IMR-90 (cell line): ENCODE measurements around the gene SPINT2. TPM values are rescaled to one million over a fixed set of nuclear protein-coding genes. Genes with fewer than 3 reads are reported as not detected.

Source experiments
- ATAC-seq: fragments of 200-7000 bp; cut with Tn5 transposase; 2 replicates; pipeline ENCODE4 v1.9.1; 2020; ENCODE audit warnings: low read depth, mild to moderate bottlenecking, moderate library complexity
- BruUV-seq: library from RNA; stranded (reverse); fragments of 400-500 nt; replicated peaks from 2 replicates; lab custom pipeline; 2021; lab: Mats Ljungman, UMichigan
- CTCF ChIA-PET: fragments of 300-600 bp; formaldehyde crosslinking; extraction: SDS; loops from one replicate; lab custom pipeline; 2021; ENCODE audit warnings: antibody characterized with exemption; lab: Yijun Ruan, JAX
- POLR2A ChIA-PET: fragments of 300-600 bp; sonication (Branson Sonifier 250); formaldehyde crosslinking; loops from one replicate; lab custom pipeline; 2022; ENCODE audit warnings: antibody characterized with exemption; ENCODE audit not compliant: unreplicated experiment; lab: Charles Lee
- DNase-seq: peaks from one replicate; pipeline ENCODE4 v3.0.0; 2013
- H2AFZ ChIP-seq: replicated peaks from 2 replicates; pipeline ENCODE3; 2013; ENCODE audit warnings: low read length, mild to moderate bottlenecking; ENCODE audit not compliant: poor library complexity
- H2AK5ac ChIP-seq: 2 replicates; pipeline ENCODE4 v1.6.1; 2013; ENCODE audit warnings: low read depth, low read length, inconsistent platforms
- H2AK9ac ChIP-seq: replicated peaks from 2 replicates; pipeline ENCODE3; 2013; ENCODE audit warnings: mild to moderate bottlenecking, low read depth, low read length, moderate library complexity; ENCODE audit not compliant: poor library complexity
- H2BK120ac ChIP-seq: 2 replicates; pipeline ENCODE4 v1.6.1; 2013; ENCODE audit warnings: low read depth, low read length, inconsistent platforms
- H2BK15ac ChIP-seq: 3 replicates; pipeline ENCODE4 v1.6.1; 2013; ENCODE audit warnings: low read depth, low read length, inconsistent platforms
- H2BK20ac ChIP-seq: 2 replicates; pipeline ENCODE4 v1.6.1; 2013; ENCODE audit warnings: low read depth, mild to moderate bottlenecking, inconsistent platforms, low read length, moderate library complexity
- H2BK5ac ChIP-seq: 2 replicates; pipeline ENCODE4 v1.6.1; 2013; ENCODE audit warnings: mild to moderate bottlenecking, low read depth, low read length, inconsistent platforms; ENCODE audit not compliant: poor library complexity, severe bottlenecking
- H3K14ac ChIP-seq: replicated peaks from 2 replicates; pipeline ENCODE4 v1.6.1; 2013; ENCODE audit warnings: low read depth, low read length, inconsistent platforms
- H3K18ac ChIP-seq: 2 replicates; pipeline ENCODE4 v1.6.1; 2013; ENCODE audit warnings: low read depth, low read length, control low read depth
- H3K23ac ChIP-seq: 2 replicates; pipeline ENCODE4 v1.6.1; 2013; ENCODE audit warnings: low read depth, low read length, inconsistent platforms
- H3K27ac ChIP-seq: 2 replicates; pipeline ENCODE4 v1.5.1; 2013; ENCODE audit warnings: mild to moderate bottlenecking, control low read depth, low read length; ENCODE audit not compliant: insufficient read depth
- H3K27me3 ChIP-seq: 2 replicates; pipeline ENCODE4 v1.6.1; 2013; ENCODE audit warnings: low read length; ENCODE audit not compliant: control insufficient read depth, insufficient read depth
- H3K36me3 ChIP-seq: 2 replicates; pipeline ENCODE4 v1.6.1; 2013; ENCODE audit warnings: low read length, mixed read lengths; ENCODE audit not compliant: control insufficient read depth, insufficient read depth
- H3K4ac ChIP-seq: 2 replicates; pipeline ENCODE4 v1.6.1; 2013; ENCODE audit warnings: low read depth, low read length, inconsistent platforms
- H3K4me1 ChIP-seq: 2 replicates; pipeline ENCODE4 v1.6.1; 2013; ENCODE audit warnings: low read length, mixed read lengths; ENCODE audit not compliant: control insufficient read depth, insufficient read depth
- H3K4me2 ChIP-seq: 2 replicates; pipeline ENCODE4 v1.6.1; 2013; ENCODE audit warnings: low read depth, mild to moderate bottlenecking, control low read depth, low read length, moderate library complexity
- H3K4me3 ChIP-seq: 2 replicates; pipeline ENCODE4 v1.5.1; 2013; ENCODE audit warnings: low read depth, mild to moderate bottlenecking, control low read depth, low read length, moderate library complexity; ENCODE audit not compliant: insufficient read depth
- H3K56ac ChIP-seq: 2 replicates; pipeline ENCODE4 v1.6.1; 2013; ENCODE audit warnings: low read length, inconsistent platforms; ENCODE audit not compliant: insufficient read depth; ENCODE audit errors: extremely low read depth
- H3K79me1 ChIP-seq, 2 experiments: 2 replicates each; pipeline ENCODE4 v1.6.1; 2013; ENCODE audit warnings: low read length in 2 of 2, inconsistent platforms in 1 of 2, low read depth in 1 of 2
- H3K9ac ChIP-seq: 2 replicates; pipeline ENCODE4 v1.6.1; 2013; ENCODE audit warnings: low read depth, low read length, control low read depth
- H3K9me1 ChIP-seq: 2 replicates; pipeline ENCODE4 v1.6.1; 2013; ENCODE audit warnings: low read length, inconsistent platforms; ENCODE audit not compliant: insufficient read depth
- H3K9me3 ChIP-seq: 2 replicates; pipeline ENCODE4 v1.6.1; 2013; ENCODE audit warnings: low read length; ENCODE audit not compliant: control insufficient read depth, insufficient read depth
- H4K20me1 ChIP-seq: 2 replicates; pipeline ENCODE4 v1.6.1; 2013; ENCODE audit warnings: low read length, inconsistent platforms; ENCODE audit not compliant: insufficient read depth
- H4K5ac ChIP-seq: 2 replicates; pipeline ENCODE4 v1.6.1; 2013; ENCODE audit warnings: mild to moderate bottlenecking, low read depth, low read length, control low read depth
- H4K8ac ChIP-seq, 2 experiments: 2 replicates each; pipeline ENCODE4 v1.6.1; 2013; ENCODE audit warnings: low read depth in 2 of 2, low read length in 2 of 2, control low read depth in 1 of 2, inconsistent platforms in 1 of 2
- H4K91ac ChIP-seq: 2 replicates; pipeline ENCODE4 v1.6.1; 2013; ENCODE audit warnings: low read depth, low read length, inconsistent platforms; ENCODE audit not compliant: insufficient read depth
- BHLHE40 ChIP-seq: fragments of 150-350 bp; IDR thresholded peaks from 2 replicates; pipeline ENCODE4 v1.6.1; 2016; ENCODE audit warnings: mild to moderate bottlenecking, low read depth, low read length
- CEBPB ChIP-seq: IDR thresholded peaks from 2 replicates; pipeline ENCODE4 v1.6.1; 2012; ENCODE audit warnings: low read depth, low read length, improper control_type of control experiment
- CHD1 ChIP-seq: IDR thresholded peaks from 2 replicates; pipeline ENCODE4 v1.6.1; 2012; ENCODE audit warnings: low read depth, low read length, improper control_type of control experiment
- FOS ChIP-seq: fragments of 150-350 bp; IDR thresholded peaks from 2 replicates; pipeline ENCODE4 v1.6.1; 2016; ENCODE audit warnings: low read depth, low read length
- MAFK ChIP-seq: IDR thresholded peaks from 2 replicates; pipeline ENCODE4 v1.6.1; 2012; ENCODE audit warnings: low read depth, low read length, improper control_type of control experiment
- MAZ ChIP-seq: IDR thresholded peaks from 2 replicates; pipeline ENCODE4 v1.6.1; 2012; ENCODE audit warnings: low read depth, mild to moderate bottlenecking, low read length, improper control_type of control experiment, moderate library complexity, borderline replicate concordance
- MXI1 ChIP-seq: IDR thresholded peaks from 2 replicates; pipeline ENCODE4 v1.6.1; 2012; ENCODE audit warnings: low read depth, mild to moderate bottlenecking, low read length, moderate library complexity, borderline replicate concordance
- NFE2L2 ChIP-seq: fragments of 150-350 bp; IDR thresholded peaks from 2 replicates; pipeline ENCODE4 v1.6.1; 2016; ENCODE audit warnings: low read depth, mild to moderate bottlenecking, low read length
- POLR2A ChIP-seq: IDR thresholded peaks from 2 replicates; pipeline ENCODE4 v1.6.1; 2012; ENCODE audit warnings: mild to moderate bottlenecking, low read depth, low read length
- RAD21 ChIP-seq: IDR thresholded peaks from 2 replicates; pipeline ENCODE4 v1.6.1; 2012; ENCODE audit warnings: low read length, improper control_type of control experiment
- RCOR1 ChIP-seq: IDR thresholded peaks from 2 replicates; pipeline ENCODE4 v1.6.1; 2012; ENCODE audit warnings: mild to moderate bottlenecking, low read length, improper control_type of control experiment; ENCODE audit not compliant: insufficient replicate concordance
- RFX5 ChIP-seq: IDR thresholded peaks from 2 replicates; pipeline ENCODE4 v1.8.0; 2012; ENCODE audit warnings: low read depth, mild to moderate bottlenecking, low read length, moderate library complexity
- SMC3 ChIP-seq: fragments of 150-350 bp; IDR thresholded peaks from 2 replicates; pipeline ENCODE4 v1.6.1; 2016; ENCODE audit warnings: low read depth, mild to moderate bottlenecking, antibody characterized with exemption, low read length, moderate library complexity
- WGBS, 2 experiments: methylation state at CpG; one replicate each; pipeline versions ENCODE4 v1.1.5 to v1.1.7; 2013; ENCODE audit warnings: missing lambda C conversion rate in 2 of 2; ENCODE audit not compliant: insufficient read length in 1 of 2; ENCODE audit errors: extremely low coverage in 2 of 2; 5-methylcytosine and 5-hydroxymethylcytosine counted together
- dilution Hi-C: fragments of 300-500 bp; cut with HindIII; formaldehyde crosslinking; loops from one replicate; pipeline ENCODE4 v1.14.3; 2018; ENCODE audit warnings: low sequenced_read_pairs; ENCODE audit not compliant: unreplicated experiment
- in situ Hi-C: fragments of 300-500 bp; cut with MboI; formaldehyde crosslinking; loops from 3 replicates; pipeline ENCODE4 v1.14.3; 2019; ENCODE audit warnings: low sequenced_read_pairs, inconsistent platforms, mixed read lengths
- intact Hi-C: fragments of 100-400 bp; cut with micrococcal nuclease; formaldehyde crosslinking; loops from 2 replicates; pipeline ENCODE4 v1.10.0; 2022
- polyA plus RNA-seq, 3 experiments: library from polyadenylated mRNA; depleted of rRNA; stranded (reverse); fragments of >200 nt; gene quantifications; 2 replicates each; pipeline ENCODE4 v1.2.3, GENCODE V29; 2012; ENCODE audit warnings: low replicate concordance in 1 of 3
- total RNA-seq: library from RNA; depleted of rRNA; stranded (reverse); fragments of >200 nt; gene quantifications from 2 replicates; pipeline ENCODE4 v1.2.3, GENCODE V29; 2012
- TF ChIP-seq, protein P1 (sequence below): fragments of 150-350 bp; IDR thresholded peaks from 2 replicates; pipeline ENCODE4 v1.6.1; 2017; ENCODE audit warnings: mild to moderate bottlenecking, antibody characterized with exemption, low read length, low read depth
- TF ChIP-seq, protein P2 (sequence below): conservative IDR thresholded peaks from 2 replicates; pipeline ENCODE4 v1.5.1; 2012; ENCODE audit warnings: mild to moderate bottlenecking, low read depth, low read length, improper control_type of control experiment
- TF ChIP-seq, protein P3 (sequence below): fragments of 150-350 bp; IDR thresholded peaks from 2 replicates; pipeline ENCODE4 v1.6.1; 2016; ENCODE audit warnings: low read depth, mild to moderate bottlenecking, low read length, moderate library complexity, borderline replicate concordance

SPINT2 gene
- total and polyA plus RNA-seq, 2 of the 4 experiments (the other 2 are of a cell fraction) = 0.54 to 1.2 TPM

GRCh38 chr19:38265213-38265861 is 964 bp downstream of the SPINT2 start:
- in situ Hi-C loops = no loop called here
- intact Hi-C loops = no loop called here
- peak overlapping the region; percentile 89 for H2AK9ac ChIP-seq
- H3K4ac ChIP-seq = no peak overlapping the region
- peak overlapping the region; percentile 48 for H2AFZ ChIP-seq
- BruUV-seq = no TSS peak
- H3K9ac ChIP-seq = no peak overlapping the region
- no peaks in the 10 kb centered on the region for H4K20me1 ChIP-seq
- H3K56ac ChIP-seq = no peak overlapping the region
- peaks cover 18% of the 10 kb centered on the region for H3K9me1 ChIP-seq
- H2BK120ac ChIP-seq = no peak overlapping the region
- no peak overlapping the region for H3K27ac ChIP-seq
- H3K4me1 ChIP-seq = peaks cover 15% of the 10 kb centered on the region
- no peak overlapping the region for H3K4me2 ChIP-seq
- no peak overlapping the region for H3K14ac ChIP-seq
- peak overlapping the region; percentile 27; the same call in 1 of the 3 replicates for H2BK15ac ChIP-seq
- H2BK5ac ChIP-seq = no peak overlapping the region
- POLR2A ChIA-PET = no interaction called here
- H3K9me3 ChIP-seq = no peaks in the 10 kb centered on the region
- no peaks in the 10 kb centered on the region for H3K79me1 ChIP-seq
- ATAC-seq (no peak), DNase-seq (no peak)
- dilution Hi-C loops = no loop called here
- H4K5ac ChIP-seq = no peak overlapping the region
- no peak overlapping the region for H3K4me3 ChIP-seq
- TF ChIP-seq MAZ (no peak), RFX5 (no peak), MAFK (no peak), RCOR1 (no peak), SMC3 (no peak), POLR2A (no peak), FOS (no peak), BHLHE40 (no peak), MXI1 (no peak), NFE2L2 (no peak), RAD21 (no peak), CHD1 (no peak), CEBPB (no peak)
- TF ChIP-seq, protein P1, sequence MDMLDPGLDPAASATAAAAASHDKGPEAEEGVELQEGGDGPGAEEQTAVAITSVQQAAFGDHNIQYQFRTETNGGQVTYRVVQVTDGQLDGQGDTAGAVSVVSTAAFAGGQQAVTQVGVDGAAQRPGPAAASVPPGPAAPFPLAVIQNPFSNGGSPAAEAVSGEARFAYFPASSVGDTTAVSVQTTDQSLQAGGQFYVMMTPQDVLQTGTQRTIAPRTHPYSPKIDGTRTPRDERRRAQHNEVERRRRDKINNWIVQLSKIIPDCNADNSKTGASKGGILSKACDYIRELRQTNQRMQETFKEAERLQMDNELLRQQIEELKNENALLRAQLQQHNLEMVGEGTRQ = no peak
- TF ChIP-seq, protein P2, sequence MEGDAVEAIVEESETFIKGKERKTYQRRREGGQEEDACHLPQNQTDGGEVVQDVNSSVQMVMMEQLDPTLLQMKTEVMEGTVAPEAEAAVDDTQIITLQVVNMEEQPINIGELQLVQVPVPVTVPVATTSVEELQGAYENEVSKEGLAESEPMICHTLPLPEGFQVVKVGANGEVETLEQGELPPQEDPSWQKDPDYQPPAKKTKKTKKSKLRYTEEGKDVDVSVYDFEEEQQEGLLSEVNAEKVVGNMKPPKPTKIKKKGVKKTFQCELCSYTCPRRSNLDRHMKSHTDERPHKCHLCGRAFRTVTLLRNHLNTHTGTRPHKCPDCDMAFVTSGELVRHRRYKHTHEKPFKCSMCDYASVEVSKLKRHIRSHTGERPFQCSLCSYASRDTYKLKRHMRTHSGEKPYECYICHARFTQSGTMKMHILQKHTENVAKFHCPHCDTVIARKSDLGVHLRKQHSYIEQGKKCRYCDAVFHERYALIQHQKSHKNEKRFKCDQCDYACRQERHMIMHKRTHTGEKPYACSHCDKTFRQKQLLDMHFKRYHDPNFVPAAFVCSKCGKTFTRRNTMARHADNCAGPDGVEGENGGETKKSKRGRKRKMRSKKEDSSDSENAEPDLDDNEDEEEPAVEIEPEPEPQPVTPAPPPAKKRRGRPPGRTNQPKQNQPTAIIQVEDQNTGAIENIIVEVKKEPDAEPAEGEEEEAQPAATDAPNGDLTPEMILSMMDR = no peak
- TF ChIP-seq, protein P3, sequence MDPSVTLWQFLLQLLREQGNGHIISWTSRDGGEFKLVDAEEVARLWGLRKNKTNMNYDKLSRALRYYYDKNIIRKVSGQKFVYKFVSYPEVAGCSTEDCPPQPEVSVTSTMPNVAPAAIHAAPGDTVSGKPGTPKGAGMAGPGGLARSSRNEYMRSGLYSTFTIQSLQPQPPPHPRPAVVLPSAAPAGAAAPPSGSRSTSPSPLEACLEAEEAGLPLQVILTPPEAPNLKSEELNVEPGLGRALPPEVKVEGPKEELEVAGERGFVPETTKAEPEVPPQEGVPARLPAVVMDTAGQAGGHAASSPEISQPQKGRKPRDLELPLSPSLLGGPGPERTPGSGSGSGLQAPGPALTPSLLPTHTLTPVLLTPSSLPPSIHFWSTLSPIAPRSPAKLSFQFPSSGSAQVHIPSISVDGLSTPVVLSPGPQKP = no peak
- no peak overlapping the region for H3K23ac ChIP-seq
- peak overlapping the region; percentile 29 for H2BK20ac ChIP-seq
- no peaks in the 10 kb centered on the region; the same call in 1 of the 2 replicates for H3K27me3 ChIP-seq
- H4K8ac ChIP-seq = no peak overlapping the region
- H3K36me3 ChIP-seq = no peaks in the 10 kb centered on the region
- H2AK5ac ChIP-seq = 0 out of 2 replicates have a peak overlapping the region, but pooled peaks have one; percentile 9
- H3K18ac ChIP-seq = no peak overlapping the region
- 81% methylated on average over 6 of the region's 14 CpGs; no CpG with 5 or more reads in 1 of the 2 experiments for whole genome bisulfite sequencing, 2 experiments
- CTCF ChIA-PET = no interaction called here
- H4K91ac ChIP-seq = no peak overlapping the region
